Colon (tissue), 2 donors: Measurements from ENCODE around the gene WT1.
"Not testable (repeated sequence)": the region's sequence is repeated elsewhere in the genome, so short reads cannot be mapped to it uniquely, and the experiment has no call there.

Experiments
- FAIRE-seq: peaks from 2 replicates; lab custom pipeline; 2012; peaks lifted over from hg19 to GRCh38; lab: Jason Lieb, UNC
- donor health status: control.
- donor health status: control.

WT1 gene

GRCh38 chr11:32387411-32387810 lies 47.9 kb downstream of the WT1 start:
- no peak for FAIRE-seq

DNA sequence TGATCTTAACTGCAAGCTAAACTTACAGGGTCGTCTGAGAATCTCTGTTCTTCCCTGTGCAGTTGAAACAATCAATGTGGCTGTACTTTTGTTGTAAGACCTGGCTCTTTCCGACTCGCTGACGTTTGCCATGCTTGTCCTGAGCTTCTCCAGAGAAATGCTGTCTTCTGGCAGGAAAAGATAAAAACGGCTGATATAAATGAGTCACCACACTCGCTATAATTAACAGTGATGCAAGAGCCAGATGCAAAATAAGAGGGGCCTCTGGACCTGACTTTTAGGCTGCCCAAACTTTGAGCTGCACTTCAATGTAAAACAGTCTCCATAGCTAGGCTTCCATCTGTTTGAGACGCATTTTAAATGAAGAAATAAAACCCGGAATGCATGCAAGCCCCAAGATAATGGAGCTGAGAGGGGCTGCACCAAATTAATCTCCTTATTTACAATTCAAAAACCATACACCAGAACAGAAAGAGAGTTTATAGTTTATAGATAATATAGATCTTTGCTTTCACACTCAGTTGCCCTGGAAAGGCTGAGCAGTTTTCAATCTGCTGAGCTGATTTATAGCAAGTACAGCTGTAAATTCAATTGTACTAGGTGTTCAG lies 48.5 kb downstream of the WT1 start:
- FAIRE-seq = no peak

DNA sequence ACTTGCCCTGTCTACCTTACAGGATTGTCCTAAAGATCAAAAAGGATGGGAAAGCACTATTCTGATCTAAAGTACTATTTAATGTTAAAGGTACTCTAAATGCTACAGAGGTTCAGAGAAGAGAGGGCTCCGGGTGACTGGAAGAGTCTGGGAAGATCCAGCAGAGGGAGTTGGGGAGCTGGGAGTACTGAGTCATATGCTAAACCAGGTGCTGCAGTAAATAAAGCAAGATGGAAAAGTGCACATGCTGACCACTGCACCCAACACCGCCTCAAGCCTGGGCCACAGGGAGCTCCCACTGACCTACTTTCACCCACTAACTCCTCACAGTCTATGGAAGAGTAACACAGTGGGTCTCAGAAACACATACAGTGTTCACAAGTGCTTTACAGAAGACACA lies 49.3 kb downstream of the WT1 start:
- no peak for FAIRE-seq

DNA sequence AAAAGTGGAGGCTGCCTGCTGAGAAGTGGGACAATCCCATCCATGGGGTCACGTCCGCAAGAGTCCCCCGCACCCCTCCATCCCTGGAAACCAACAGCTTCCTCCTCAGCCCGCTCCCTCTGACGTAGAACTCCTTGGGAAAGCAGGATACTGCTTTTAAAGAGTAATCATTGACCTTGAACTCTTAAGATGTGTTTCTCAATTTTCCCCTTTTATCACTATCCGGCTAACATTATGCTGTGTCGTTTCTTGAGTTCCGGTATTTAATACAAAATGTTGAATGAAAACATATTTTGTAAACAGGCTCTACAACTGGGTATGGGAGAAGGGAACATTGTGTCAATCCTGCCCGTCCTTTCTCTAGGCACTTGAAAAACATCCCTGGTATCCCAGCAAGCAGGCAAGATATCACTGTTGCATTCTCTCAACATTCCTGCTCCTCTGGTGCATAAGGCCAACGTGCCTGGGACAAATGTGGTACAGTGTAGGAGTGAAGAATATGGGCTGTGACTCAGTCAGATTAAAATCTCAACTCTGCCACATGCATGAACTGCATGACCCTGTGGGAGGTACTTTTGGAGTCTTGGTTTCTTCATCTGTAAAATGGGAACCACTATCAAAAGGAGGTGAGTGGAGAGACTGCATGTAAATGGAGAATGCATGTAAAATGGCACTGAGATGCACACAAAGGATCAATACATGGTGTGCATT lies 52.8 kb downstream of the WT1 start:
- no peak for FAIRE-seq

DNA sequence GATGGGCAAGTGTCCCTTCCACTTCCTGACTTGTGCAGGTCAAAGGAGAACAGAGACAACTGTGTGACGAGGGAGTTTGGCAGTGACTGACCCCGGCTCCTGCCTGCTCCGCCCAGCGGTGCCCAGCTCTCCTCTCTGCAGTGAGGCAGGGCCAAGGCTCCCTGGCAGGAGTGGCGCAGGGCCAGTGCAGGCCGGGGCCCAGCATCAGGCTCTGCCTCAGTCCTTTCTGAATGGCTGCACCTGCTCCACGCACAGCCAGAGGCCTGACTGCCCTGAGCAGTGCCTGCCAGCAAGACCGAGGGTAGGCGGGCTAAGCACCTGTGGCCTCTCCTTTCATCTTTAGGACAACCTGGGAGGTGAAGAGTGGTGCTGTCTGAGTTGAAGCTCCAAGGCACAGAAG lies 54.2 kb downstream of the WT1 start:
- no peak for FAIRE-seq

DNA sequence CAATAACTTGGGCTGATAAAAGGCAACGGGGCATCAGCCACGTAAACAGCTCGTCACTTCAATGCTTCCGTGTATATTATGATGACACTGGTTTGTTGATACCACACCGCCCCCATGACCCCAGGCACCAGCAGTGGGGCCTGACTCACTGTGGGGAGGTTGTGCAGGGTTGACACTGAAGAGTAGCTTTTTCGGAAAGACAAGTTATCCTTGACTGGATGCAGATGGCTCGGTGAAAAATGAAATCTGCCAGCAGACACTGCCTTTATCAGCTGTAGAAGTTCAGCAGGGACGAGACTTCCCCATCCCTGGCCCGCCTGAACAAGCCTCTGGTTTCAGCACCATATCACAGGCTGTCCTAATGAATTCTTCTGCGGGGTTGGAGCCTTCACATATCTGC lies 55.6 kb downstream of the WT1 start:
- FAIRE-seq = no peak

DNA sequence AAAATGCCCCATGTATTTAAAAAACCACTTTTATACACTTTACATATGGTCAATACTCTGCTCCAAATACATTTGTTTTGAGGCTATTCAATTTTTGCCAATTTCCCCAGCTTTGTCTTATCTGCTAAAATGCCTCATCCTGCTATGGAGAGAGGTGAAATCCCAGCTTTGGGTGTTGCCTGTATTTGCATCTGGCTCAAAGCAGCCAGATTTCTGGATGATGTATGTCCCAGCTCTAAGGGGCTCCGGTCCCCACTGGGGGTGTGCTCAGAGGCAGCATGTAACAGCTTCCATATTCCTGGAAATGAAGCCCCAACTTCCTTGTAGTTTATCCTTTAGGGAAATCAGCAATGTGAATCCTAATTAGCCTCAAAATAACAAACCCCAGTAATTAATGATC lies 59.5 kb downstream of the WT1 start:
- FAIRE-seq = no peak

DNA sequence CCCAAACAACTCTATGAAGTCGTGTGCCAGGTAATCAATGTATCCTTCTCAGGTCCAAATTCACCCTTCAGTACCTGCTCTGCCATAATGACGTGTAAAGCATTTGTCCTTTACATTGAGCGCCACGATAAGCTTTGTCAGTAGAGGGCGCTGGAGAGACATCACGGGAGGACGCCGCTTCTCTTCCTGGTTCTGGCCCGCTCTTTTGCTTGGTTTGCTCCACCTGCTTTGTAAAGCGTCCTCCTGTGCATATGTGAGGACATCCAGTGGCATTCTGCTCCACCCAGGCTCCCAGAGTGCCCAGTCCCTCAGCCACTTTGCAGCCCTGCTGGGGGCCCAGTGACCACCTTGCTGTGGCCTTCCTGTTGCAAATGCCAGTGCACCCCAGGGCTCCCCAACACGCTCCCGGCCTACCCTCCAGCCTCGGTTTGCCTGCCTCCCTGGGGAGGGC lies 61.1 kb downstream of the WT1 start:
- FAIRE-seq = no peak

DNA sequence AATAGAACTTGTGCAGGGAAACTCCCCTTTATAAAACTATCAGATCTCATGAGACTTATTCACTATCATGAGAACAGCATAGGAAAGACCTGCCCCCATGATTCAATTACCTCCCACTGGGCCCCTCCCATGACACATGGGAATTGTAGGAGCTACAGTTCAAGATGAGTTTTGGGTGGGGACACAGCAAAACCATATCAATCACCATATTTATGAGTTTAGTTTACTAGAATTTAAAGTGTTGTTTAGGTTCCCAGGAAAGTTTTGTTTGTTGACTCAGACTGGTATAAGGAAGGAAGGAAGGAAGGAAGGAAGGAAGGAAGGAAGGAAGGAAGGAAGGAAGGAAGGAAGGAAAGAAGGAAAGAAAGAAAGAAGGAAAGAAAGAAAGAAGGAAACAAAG lies 65.4 kb downstream of the WT1 start:
- FAIRE-seq = not testable (repeated sequence)

GRCh38 chr11:32366666-32367065 lies 68.7 kb downstream of the WT1 start:
- FAIRE-seq = no peak

GRCh38 chr11:32365192-32365591 lies 70.1 kb downstream of the WT1 start:
- FAIRE-seq = no peak

DNA sequence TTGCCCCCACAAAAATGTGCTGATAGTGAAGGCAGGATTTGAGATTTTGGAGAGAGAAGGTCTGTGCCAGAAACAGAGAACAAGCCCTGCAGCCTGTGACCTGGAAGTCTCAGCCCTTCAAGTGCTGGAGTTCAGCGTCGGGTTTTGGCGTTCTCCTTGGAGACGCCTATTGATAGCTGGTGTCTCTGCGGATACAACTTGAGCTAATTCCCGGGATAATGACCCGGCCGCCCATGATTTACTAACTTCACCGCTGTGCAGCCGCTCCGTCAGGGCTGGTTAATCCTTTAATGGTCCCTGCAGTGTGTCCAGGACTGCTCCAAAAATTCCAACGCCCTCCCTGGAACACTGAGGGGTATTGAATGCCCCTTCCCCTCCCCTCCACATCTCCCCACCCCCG lies 76.6 kb downstream of the WT1 start:
- FAIRE-seq = no peak

- no peak for FAIRE-seq
These were observed 81.5 kb downstream of the WT1 start for GRCh38 chr11:32353884-32354283.

GRCh38 chr11:32348502-32348901 lies 86.8 kb downstream of the WT1 start:
- FAIRE-seq = no peak

DNA sequence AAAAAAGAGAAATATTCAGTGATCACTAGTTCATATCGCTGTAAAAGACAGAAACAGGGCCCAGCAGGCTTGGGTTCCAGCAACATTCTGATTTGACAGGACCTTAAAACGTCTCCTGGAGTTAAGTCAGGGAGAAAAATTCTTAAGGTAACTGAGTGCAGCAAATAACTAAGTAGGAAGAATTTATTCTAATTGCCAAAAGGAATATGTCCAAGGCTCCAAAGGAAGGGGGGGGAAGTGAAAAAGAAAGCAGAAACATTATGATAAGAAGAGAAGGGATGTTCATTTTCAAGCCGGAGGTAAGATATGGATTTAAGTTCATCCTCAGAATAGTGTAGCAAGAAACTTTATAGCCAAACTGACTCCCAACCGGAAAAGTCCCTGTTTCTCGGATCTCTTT lies 90.4 kb downstream of the WT1 start:
- no peak for FAIRE-seq

DNA sequence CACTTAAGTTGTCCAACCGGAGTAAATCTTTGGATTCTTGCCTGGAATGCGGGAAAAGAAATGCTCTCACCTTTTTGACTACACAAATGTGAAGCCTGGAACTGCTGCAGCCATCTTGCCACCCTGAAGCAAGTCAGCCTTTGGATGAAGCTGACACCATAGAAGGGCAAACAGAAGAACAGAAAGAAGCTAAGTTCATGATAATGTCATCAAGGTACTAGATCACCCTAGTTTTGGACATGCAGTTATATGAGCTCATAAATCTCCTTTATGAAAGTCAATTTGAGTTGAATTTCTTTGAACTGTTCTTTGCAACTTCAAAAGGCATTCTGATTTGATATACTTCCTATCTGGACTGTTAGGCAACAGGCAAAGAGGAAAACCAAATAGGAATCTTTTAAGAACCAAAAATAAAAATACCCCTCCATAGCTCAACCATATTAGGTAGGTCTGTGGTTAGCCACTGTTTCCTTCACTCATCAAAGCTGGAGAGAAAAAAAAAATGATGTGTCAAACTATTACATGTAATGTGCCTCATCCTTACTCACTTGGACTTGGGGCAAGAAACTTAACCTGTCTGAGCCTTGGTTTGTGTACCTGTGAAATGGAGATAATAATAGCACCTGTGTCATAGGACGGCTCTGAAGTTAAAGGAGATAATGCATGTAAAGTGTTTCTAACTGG lies 91.9 kb downstream of the WT1 start:
- FAIRE-seq = no peak

DNA sequence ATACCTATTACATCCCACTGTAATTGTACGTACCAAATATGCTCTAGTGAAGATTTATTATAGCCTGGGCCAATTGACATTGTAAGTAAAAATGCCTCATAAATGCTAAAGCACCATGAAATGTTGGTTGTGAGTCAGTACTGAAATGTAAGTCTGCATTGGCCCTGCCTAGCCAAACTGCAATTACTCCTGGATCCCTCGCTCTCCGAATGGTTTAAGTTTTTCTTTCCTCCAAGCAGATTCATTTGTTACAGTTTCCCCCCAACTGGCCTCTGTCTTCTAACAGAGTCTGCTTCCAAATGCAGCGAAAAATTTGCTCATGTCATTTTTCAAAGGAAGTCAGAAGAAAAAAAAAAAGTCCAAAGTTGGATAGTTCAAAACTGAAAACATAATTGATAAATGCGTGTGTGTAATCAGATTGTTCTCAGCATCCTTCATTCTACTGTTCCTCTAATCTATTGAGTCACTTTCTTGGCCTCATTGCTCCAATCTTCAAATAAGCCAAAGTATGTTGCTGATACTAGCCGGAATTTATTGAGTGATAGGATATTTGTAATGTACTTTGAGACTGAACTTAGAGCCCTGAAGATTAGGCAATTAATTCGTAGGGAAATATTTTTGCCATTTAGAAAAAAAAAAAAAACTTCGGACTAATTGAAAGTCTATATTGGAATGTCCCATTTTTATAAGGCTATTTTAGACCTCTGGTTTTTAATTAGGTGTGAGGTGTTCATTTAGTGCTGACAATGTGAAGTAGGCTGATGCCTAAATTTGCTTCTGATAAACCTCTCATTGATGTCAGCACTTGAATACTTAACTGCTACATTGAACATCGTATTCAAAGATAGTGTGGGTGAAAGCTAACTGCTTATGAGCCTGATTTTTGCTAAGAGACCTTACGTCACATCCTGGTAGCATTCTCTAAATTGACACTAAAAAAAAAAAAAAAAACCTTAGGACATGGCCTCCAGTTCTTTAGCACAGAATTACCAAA lies 93.4 kb downstream of the WT1 start:
- no peak for FAIRE-seq

DNA sequence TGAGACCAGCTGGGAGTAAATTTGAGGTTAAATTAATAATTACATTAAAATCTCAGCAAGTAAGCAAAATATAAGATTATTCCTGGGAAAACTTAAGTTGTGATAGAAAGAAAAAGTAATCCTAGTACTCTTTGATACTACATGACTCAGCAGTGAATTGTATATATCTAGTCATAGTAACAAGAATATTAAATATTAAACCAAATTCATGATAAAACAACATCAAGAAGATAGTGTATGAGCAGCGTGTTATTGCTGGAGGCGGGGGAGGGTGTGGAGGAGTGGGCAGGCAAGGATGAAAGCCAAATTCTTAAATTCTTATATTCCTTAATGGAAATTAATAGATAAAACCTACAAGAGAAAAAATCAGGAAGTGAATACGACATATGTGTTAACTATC lies 95.2 kb downstream of the WT1 start:
- FAIRE-seq = no peak
